Suprapubic skin (tissue), 4 donors: ENCODE data around the gene ASF1A.
A peak's percentile ranks its signal among the peaks of the same experiment; 100 is the strongest.

Experiments
- CTCF ChIP-seq, 2 donors: fragments of 200-600 bp in 1 of 2; fragments of 450-650 bp in 1 of 2; sonication (generic) in 1 of 2; IDR thresholded peaks; one replicate each; pipeline ENCODE4 v1.5.1; 2016 to 2019; ENCODE audit warnings: antibody characterized with exemption in 2 of 2, mild to moderate bottlenecking in 1 of 2, moderate library complexity in 1 of 2
- POLR2A ChIP-seq, 2 donors: fragments of 450-650 bp; IDR thresholded peaks; one replicate each; pipeline ENCODE4 v1.6.1; 2017; ENCODE audit warnings: antibody characterized with exemption in 2 of 2, mild to moderate bottlenecking in 2 of 2, moderate library complexity in 2 of 2
- POLR2AphosphoS5 ChIP-seq, 3 donors: sonication (generic); formaldehyde crosslinking; IDR thresholded peaks; one replicate each; pipeline ENCODE4 v1.6.1; 2017; ENCODE audit warnings: antibody characterized with exemption in 3 of 3

GRCh38 chr6:118894425-118895260 is 691 bp downstream of the ASF1A start:
- TF ChIP-seq CTCF (IDR thresholded peaks at IDR 0.05) (peak in 1 of 2 donors; percentile 11), POLR2AphosphoS5 (IDR thresholded peaks at IDR 0.05) (no peak), POLR2A (IDR thresholded peaks at IDR 0.05) (no peak)
